ENCODE data around the gene PIK3C2B. TPM values are rescaled to one million over a fixed set of nuclear protein-coding genes. Genes with fewer than 3 reads are reported as not detected.

PIK3C2B gene
- total RNA-seq, 1 experiment from 2014 or later, result 17.4 TPM

DNA sequence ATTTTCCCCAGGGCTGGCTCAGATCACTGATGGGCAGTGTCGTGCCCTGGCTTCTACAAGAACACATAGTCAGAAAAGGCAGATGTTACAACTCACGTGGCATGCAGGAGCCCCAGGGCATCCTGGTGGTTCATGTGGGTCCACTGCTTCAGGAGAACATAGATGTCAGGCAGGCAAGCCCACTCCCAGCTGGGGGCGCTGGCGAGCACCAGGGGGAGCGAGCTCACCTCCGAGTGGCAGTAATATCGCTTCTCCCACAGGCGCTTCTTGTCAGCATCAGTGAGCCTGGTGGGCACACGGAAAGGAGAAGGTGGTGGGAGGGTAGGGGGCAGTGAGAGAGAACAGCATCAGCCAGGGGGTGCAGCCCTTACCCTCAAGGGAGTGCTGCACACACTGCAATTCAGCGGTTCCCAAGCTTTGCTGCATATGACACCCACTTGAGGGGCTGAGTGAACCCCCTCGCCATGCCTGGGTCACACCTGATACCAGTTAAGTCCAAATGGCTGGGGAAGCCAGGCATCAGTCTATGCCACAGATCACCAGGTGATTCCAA, 48.7 kb downstream of the PIK3C2B start:
- BruUV-seq (replicated peaks), result no TSS peak
- Histone ChIP-seq H3K9ac (ENCODE audit: low read length) (no peak overlapping the region), H3K79me2 (ENCODE audit: insufficient read depth, low read length) (no peaks in the 10 kb centered on the region), H4K20me1 (ENCODE audit: insufficient read depth) (no peaks in the 10 kb centered on the region), H2AFZ (ENCODE audit: low read depth, low read length, poor library complexity, severe bottlenecking) (no peak overlapping the region), H3K36me3 (ENCODE audit: control insufficient read depth in 1 of 2, insufficient read depth in 2 of 2, low read length in 2 of 2) (peaks cover 0 to 2% of the 10 kb centered on the region in 2 experiments; a peak in 2 of 4 replicates), H3K9me2 (ENCODE audit: insufficient read depth) (no peaks in the 10 kb centered on the region), H3K4me2 (ENCODE audit: low read length) (no peak overlapping the region), H3K27ac (ENCODE audit: low read depth, low read length) (no peak overlapping the region), H3K4me3 (replicated peaks in 1 of 2; ENCODE audit: low read depth in 1 of 2, low read length in 2 of 2) (no peak overlapping the region), H3K9me3 (ENCODE audit: control insufficient read depth in 1 of 2, insufficient read depth in 1 of 2, low read depth in 1 of 2, low read length in 2 of 2) (no peaks in the 10 kb centered on the region), H3K4me1 (ENCODE audit: control insufficient read depth in 1 of 2, insufficient read depth in 2 of 2, low read length in 2 of 2) (peaks cover 17 to 41% of the 10 kb centered on the region in 2 experiments), H3K27me3 (ENCODE audit: insufficient read depth, low read length) (no peaks in the 10 kb centered on the region)
- ChIA-PET RAD21 (ENCODE audit: low non-redundant PET in 1 of 2, low total read pairs in 2 of 2, uncharacterized antibody in 2 of 2, unreplicated experiment in 2 of 2) (interaction anchor here (0.9 to 1.9 kb wide), 5 partner anchors 47 to 361 kb away, joined by 3 to 8 read pairs (median 3); partner anchors contain the start of gene PIK3C2B (in 1 of the 2)), CTCF (interaction anchor here (1.0 to 3.1 kb wide), 16 partner anchors 8 to 361 kb away, joined by 3 to 33 read pairs (median 6); partner anchors contain the start of gene PIK3C2B), POLR2A (no interaction called here)
- intact Hi-C loops (cut with micrococcal nuclease), result loop anchor here (1.0 to 5.0 kb wide), 2 partner anchors 57 to 361 kb away; no protein-coding TSS in a partner anchor
- TF ChIP-seq, protein P1, sequence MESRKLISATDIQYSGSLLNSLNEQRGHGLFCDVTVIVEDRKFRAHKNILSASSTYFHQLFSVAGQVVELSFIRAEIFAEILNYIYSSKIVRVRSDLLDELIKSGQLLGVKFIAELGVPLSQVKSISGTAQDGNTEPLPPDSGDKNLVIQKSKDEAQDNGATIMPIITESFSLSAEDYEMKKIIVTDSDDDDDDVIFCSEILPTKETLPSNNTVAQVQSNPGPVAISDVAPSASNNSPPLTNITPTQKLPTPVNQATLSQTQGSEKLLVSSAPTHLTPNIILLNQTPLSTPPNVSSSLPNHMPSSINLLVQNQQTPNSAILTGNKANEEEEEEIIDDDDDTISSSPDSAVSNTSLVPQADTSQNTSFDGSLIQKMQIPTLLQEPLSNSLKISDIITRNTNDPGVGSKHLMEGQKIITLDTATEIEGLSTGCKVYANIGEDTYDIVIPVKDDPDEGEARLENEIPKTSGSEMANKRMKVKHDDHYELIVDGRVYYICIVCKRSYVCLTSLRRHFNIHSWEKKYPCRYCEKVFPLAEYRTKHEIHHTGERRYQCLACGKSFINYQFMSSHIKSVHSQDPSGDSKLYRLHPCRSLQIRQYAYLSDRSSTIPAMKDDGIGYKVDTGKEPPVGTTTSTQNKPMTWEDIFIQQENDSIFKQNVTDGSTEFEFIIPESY (IDR thresholded peaks at IDR 0.05; ENCODE audit: extremely low read depth, insufficient replicate concordance, low read length), result no peak
- TF ChIP-seq ELF1 (IDR thresholded peaks at IDR 0.05; ENCODE audit: borderline replicate concordance, low read depth) (no peak), JUND (IDR thresholded peaks at IDR 0.05) (no peak), TCF7L2 (IDR thresholded peaks at IDR 0.05; ENCODE audit: borderline replicate concordance, extremely low read depth, insufficient read depth, insufficient read length) (peak; percentile 5), RAD21 (IDR thresholded peaks at IDR 0.05; ENCODE audit: low read depth) (peak; percentile 29; the same call in 1 of the 2 replicates), POLR2A (IDR thresholded peaks at IDR 0.05; ENCODE audit: borderline replicate concordance, extremely low read depth, insufficient read depth, insufficient read length) (no peak)
- TF ChIP-seq, protein P2, sequence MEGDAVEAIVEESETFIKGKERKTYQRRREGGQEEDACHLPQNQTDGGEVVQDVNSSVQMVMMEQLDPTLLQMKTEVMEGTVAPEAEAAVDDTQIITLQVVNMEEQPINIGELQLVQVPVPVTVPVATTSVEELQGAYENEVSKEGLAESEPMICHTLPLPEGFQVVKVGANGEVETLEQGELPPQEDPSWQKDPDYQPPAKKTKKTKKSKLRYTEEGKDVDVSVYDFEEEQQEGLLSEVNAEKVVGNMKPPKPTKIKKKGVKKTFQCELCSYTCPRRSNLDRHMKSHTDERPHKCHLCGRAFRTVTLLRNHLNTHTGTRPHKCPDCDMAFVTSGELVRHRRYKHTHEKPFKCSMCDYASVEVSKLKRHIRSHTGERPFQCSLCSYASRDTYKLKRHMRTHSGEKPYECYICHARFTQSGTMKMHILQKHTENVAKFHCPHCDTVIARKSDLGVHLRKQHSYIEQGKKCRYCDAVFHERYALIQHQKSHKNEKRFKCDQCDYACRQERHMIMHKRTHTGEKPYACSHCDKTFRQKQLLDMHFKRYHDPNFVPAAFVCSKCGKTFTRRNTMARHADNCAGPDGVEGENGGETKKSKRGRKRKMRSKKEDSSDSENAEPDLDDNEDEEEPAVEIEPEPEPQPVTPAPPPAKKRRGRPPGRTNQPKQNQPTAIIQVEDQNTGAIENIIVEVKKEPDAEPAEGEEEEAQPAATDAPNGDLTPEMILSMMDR (IDR thresholded peaks at IDR 0.05 in 2 of 3, conservative IDR thresholded peaks at IDR 0.05 in 1 of 3; ENCODE audit: borderline replicate concordance in 1 of 3, insufficient read depth in 1 of 3, low read depth in 2 of 3, low read length in 2 of 3), result peak; percentile 29 to 80 (median 54); a peak in 3 of 6 replicates
- ATAC-seq (peak; percentile 62), DNase-seq (ENCODE audit: low read depth, low spot score) (no peak)

Other genes with a start within 250 kb of the PIK3C2B start
- 13.1 TPM for gene PLEKHA6, start 134.9 kb downstream of the PIK3C2B start, total RNA-seq (2021; ENCODE audit: unreplicated experiment)
- 69.3 TPM for gene PPP1R15B, start 83.0 kb downstream of the PIK3C2B start, total RNA-seq (2021; ENCODE audit: unreplicated experiment)
- gene MDM4, start 21.6 kb upstream of the PIK3C2B start, total RNA-seq (2021; ENCODE audit: unreplicated experiment), result 79.5 TPM
- gene LRRN2, start 190.9 kb upstream of the PIK3C2B start, total RNA-seq (2021; ENCODE audit: unreplicated experiment), result 3.2 TPM